Endometrial microvascular endothelial cells (primary cell): ENCODE data around the gene LRRTM2. TPM values are rescaled to one million over a fixed set of nuclear protein-coding genes. Genes with fewer than 3 reads are reported as not detected.

Experiments
- in situ Hi-C: cut with HindIII; loops from 2 replicates; pipeline ENCODE4 v1.10.0; 2017; ENCODE audit warnings: low sequenced_read_pairs, low pct_unique_long_range_greater_than_20kb; ENCODE audit errors: inconsistent ontology term
- total RNA-seq: library from RNA; depleted of rRNA; stranded (reverse); fragments of >200 nt; gene quantifications from one replicate; pipeline ENCODE4 v1.2.3, GENCODE V29; 2015; ENCODE audit errors: inconsistent ontology term

Gene LRRTM2
- total RNA-seq, 1 donor from 2014 or later: 1.0 TPM

DNA sequence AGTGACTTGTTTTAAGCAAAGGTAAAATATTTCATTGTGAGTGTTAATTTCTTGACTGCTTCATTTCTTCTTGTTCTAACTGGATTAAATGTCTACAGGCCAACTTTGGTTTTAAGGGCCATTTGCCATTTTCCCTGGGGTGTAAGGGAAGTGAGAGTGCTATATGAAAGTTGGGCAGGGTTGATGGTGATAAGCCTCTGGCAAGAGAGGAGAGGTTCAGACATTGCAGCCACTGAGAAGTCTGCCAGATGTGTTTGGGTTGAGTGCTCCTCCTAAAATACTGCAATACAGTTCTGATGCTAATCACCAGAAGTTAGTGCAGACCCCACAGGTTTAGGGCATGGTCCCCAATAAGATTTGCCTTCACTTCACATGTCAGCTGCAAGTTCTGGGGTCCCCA, 14.9 kb upstream of the LRRTM2 start:
- in situ Hi-C loops: no loop called here

DNA sequence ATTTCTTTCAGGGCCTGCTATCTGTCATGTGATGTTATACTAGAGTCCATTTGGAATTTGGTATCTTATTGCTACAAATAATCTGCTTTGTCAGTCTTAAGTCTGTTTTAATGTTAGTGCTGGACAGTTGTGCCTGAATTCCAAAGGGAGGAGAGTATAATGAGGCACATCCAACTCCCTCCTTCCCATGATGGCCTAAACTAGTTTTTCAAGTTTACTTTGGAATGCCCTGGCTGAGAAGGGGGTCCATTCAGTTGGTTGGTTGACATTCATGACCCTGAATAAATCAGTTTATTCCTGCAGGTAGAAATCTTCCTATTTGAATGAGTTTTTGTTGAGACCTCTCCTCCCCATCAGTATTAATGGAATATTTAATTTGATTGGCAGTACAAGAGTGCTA, 9.4 kb upstream of the LRRTM2 start:
- in situ Hi-C loops: no loop called here

DNA sequence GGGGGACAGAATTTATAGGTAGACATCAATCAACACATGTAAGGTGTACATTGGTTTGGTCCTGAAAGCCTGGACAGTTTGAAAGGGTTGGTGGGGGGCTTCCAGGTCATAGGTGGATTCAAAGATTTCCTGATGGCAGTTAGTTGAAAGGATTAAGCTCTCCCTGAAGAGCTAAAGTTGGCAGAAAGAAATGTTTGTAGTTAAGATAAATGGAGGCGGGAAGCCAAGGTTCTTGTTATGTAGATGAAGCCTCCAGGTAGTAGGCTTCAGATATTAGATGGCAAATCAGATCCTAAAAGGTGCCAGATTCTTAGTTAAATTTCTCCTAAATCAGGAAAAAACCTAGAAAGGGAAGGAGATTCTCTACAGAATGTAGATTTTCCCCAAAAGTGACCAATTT, 9.0 kb upstream of the LRRTM2 start:
- in situ Hi-C loops: no loop called here

DNA sequence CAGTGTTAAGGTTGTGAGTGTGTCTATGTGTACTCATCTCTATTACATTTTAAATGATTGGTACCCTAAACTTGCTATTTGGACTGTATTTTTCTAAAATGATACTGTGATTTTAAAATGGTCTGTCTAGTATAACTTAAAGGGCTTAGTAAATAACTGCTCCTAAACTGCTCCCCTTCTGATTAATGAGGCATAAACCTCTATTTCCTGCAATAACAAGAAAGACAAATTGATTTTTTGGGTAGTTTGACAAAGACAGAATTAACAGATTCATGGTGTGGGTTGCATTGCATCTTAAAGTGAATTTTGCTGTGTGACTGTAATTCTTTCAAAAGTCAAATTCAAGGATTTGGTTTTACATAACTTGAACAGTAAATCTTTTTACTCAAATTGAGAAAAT, 8.1 kb upstream of the LRRTM2 start:
- in situ Hi-C loops: no loop called here

DNA sequence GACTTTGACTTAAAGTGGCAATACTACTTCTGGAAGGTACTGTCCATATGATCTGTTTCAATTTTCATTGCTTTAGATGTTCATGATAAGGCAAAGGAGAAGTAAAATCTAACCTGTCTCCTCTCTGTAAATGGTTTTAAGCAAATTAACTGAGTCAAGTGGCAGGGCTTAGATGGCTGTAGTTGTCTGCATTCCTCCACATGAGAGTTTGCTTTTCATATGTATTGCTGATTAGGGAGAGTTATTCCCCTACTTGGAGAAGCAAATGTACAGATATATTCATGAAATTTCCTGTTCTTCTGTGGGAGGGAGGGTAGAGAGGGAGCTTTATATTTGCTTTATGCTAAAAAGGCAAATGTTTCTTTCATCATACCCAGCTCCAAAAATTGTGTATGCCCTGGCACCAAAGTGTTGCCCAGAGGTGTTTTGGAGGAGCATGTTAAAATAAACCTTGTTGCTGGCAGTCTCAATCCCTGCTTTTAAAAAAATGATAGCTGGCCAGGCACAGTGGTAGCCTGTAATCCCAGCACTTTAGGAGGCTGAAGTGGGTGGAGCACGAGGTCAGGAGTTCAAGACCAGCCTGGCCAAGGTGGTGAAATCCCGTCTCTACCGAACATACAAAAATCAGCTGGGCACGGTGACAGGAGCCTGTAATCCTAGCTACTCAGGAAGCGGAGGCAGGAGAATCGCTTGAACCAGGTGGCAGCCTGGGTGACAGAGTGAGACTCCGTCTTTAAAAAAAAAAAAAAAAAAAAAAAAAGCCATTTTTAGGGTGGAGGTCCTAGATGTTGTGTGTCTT, 3.5 kb upstream of the LRRTM2 start:
- in situ Hi-C loops: no loop called here

DNA sequence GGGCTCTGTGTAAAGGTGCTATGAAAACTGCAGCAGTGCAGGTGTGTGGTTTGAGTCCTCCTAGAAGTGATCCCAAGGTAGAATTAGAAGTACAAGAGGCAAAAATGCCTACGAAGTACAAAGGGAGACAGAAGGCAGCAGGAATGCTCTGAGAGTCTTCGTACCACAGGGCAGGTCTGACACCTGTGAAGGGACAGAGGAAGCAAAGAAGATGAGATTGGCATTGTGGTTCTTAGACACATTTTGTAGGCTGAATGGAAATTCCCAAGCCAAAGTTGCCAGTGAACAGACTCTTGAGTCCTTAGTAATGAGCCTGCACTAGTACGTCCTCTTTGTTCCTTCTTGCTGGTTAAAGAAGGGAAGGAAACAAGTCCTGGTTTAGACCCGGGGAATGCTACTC, 1.7 kb upstream of the LRRTM2 start:
- in situ Hi-C loops: no loop called here

DNA sequence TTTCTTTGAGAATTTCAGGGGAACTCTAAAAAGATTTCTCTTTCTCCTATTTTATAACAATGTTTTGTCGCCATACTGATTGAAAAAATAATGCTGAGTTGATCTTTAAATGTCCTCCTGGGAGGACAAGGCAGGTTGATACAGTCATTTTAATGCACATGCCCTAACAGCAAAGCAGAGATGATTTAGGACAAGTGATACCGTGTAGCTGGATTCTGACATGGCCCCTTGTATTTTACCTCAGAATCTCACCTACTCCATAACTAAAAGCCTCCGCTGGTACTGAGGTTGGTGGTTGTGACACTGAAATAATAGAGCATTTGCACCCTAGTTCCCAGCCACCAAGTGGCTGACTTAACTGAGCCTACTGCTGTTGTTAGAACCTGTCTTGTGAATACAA, 811 bp upstream of the LRRTM2 start:
- in situ Hi-C loops: no loop called here

DNA sequence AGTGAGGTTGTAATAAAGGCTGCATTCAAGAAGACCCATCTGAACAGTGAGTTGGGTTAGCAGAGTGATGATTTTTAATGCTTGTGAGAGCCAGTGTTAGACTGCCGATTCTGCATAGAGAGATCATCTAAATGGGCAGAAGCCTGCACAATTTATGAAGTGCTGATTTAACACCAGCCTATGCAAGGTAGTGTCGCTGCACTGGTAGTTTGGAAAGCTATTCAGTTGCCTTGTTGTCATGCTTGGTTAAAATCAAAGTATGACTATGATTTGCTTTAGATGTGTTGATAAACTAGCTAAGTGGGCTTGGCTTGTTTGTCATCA, 379 bp upstream of the LRRTM2 start:
- in situ Hi-C loops: no loop called here

DNA sequence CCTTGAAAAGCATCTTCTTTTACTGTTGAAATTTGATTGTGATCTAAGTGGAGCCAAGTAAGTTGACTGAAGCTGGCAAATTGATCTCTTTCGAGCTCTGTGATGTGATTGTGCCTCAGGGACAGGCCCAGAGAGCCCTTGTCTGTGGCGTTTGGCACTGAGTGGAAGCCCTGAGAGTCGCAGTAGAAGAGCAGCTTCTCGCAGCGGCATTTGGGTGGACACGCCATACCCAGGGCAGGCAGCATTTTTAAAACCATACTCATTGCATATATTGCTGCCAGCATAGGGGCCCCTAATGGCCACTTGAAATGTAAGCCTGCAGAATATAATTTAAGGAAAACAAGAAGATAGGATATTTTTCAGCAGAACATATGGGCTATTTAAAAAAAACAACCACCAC, 894 bp downstream of the LRRTM2 start:
- in situ Hi-C loops: no loop called here

DNA sequence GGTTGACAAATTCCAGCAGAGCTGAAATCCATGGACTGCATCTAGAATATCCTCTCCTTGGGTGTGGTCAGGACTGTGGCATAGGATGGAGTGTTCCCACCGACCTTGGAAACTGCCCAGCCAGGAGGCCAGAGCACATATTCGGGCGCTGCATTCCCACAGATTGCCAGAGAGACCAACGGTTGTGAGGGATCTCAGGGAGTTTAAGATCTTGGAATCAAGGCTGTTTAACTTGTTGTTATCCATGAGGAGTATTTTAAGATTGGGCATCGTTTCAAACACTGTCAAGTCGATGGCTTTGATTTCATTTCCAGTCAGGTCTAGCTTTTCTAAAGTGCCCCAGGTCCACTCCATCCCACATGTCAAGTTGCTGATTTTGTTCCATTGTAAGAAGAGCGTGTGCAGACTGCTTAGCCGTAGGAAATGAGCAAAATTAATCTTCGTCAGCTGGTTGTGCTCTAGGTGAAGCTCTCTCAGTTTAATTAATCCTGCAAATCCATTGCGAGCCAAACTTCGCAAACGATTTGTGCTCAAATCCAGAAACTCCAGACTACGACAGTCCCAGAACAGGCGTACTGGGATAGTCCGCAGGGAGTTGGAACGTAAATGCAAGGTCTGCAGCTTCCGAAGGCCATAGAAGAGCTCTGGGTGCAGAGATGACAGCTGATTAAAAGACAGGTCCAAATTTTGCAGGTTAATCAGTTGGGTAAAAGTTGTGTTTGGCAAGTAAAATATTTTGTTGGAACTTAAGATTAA, 1.5 kb downstream of the LRRTM2 start:
- in situ Hi-C loops: no loop called here

DNA sequence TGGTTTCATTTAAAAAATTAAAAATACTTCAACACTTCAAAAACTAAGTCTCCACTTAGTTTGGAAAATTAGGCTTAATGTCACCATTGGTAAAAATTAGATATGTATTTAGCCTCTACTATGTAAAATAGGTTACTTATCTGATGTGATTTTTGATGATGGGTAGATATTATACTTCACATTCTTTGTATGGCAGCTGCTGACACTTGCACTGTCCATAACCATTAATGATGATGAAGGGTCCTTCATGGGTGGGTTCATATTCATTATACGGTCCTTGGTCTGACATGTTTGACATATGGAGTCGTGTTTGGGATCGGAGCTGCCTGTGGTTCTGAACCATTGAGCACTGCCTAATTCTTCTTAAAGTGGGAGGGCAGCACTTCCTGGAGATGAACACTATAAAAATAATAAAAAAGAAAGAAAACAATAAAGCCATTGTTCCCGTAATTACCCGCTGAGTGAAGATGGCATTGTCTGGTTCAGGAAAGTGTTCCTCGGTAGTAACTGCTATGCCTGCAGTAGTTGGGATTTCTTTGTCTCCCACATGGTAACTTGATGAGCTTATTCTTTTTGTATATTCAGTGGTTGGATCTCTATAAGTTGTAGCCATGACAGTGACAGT, 2.2 kb downstream of the LRRTM2 start:
- in situ Hi-C loops: no loop called here

DNA sequence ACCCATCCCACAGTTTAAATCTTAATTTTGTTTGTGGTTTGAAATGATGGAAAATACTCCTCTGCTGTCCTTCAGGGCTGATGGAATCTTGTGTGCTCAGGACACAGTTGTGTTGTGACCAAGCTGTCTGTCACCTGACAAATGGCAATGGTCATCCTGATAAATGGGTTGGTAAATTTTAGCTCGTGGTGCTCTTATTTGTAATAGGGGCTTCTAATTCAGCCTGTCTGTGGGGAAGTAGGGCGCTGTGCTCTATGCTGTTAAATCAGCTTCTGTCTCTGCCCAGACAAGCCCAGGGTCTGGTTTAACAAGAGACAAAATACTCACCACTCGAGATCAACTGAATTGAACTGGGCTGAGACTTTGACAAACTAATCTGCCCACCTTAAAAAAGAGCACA, 4.5 kb downstream of the LRRTM2 start:
- in situ Hi-C loops: no loop called here

DNA sequence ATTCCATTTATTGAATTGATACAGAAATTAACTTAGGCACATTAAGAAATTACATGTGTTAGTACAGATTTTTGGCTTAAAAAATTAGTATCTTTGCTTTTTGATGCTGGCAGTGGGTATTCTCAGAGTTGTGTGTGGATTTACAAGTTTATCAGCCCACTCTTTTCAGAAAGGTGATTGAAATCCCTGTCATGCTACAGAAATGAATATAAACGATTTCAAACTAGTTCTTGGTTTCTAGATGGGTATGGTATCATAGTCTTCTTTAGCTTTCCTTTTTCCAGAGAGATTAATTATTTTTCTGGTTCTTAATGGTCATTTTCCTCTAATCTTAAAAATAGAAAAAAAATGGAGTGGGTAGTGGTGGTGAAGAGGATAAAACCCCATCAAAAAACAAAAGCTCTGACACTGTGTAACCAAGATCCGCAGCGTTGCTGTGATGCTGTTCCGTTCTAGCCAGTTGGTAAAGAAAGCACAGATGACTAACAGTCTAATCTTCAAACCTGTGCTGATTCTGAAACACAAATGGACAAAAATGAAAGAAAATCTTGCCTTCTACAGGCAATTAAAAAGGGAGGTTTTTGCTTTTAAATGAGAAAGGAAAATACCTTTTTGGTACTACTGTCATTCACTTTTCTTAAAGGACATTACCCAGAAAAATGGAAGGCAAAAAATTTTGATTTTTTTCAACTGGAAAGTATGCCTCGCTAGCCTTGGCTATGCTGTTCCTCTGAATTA, 5.2 kb downstream of the LRRTM2 start:
- in situ Hi-C loops: no loop called here

DNA sequence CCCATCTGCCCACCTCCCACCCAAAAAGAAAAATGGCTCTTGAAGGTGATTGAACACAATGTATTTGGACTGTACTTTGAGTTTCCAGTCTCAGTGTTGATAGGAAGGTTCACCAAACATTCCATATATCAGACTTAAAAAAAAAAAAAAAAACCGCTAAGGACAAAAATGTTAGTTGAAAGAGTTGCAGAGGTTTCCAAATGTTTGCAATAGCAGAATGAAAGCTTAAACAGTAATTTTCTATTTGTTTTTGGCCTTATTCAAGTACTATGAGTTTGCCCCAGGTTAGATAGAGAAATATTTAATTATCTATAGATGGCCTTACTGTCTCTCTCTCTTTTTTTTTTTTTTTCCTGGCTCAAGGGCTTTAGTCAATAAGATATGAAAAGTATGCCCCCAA, 6.1 kb downstream of the LRRTM2 start:
- in situ Hi-C loops: no loop called here

DNA sequence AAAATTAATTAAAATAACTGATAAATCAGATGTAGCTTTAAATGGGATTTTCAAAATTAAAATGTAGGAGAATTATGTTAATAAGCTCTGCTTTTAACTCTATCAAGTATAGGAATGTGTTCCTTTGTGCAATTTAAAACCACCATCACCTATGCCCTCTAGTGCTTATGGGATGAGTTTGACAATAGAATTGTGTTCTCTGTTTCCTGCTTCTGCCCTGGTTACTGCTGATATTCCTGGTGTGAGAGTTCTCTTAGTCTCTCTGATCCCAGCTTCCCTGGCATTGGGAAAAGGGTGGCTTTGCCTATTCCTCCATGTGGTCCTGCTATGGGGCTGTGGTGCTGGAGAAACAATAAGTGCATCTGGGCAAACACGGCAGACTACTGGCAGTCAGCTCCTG, 8.1 kb downstream of the LRRTM2 start:
- in situ Hi-C loops: no loop called here

DNA sequence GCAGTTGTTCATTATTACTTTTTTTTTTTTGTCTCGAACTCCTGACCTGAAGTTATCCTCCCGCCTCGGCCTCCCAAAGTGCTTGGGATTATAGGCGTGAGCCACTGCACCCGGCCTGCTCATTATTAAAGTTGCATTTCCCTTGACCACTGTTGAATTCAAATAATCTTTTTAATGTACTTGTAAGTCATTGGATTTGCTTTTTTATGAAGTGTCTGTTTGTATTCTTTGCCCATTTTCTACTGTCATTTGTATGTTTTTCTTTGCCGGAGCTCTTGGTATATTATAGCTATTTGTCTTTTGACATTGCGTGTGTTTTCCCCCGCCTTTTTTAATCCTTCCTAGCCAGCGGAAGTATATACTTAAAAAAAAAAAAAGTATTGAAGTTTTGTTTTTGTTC, 22.0 kb downstream of the LRRTM2 start:
- in situ Hi-C loops: no loop called here

DNA sequence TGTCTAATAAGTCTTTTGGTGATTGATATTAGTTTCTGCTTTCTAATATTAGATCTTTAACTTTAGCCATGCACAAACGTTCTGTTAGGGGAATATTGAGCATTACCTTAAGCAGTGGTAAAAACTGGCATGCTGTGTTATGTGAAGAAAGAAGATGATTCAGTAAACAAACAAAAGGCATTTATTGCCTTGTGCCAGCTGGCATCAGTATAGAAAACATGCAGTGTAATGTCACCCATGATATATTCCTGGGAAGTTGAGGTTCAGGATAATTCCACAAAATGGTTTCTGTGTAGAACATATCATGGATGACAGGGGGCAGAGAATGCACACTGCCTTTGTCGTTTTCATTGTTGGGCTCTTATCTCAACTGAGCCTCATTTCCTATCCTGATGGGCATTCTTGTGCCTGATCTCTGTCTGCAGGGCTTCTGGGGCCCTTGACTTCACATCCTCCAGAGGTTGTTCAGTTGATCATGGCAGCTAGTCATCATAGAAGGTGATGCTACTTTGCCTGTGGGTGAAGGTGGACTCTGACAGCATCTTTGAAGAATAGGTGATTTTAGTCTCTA, 24.2 kb downstream of the LRRTM2 start:
- in situ Hi-C loops: no loop called here

DNA sequence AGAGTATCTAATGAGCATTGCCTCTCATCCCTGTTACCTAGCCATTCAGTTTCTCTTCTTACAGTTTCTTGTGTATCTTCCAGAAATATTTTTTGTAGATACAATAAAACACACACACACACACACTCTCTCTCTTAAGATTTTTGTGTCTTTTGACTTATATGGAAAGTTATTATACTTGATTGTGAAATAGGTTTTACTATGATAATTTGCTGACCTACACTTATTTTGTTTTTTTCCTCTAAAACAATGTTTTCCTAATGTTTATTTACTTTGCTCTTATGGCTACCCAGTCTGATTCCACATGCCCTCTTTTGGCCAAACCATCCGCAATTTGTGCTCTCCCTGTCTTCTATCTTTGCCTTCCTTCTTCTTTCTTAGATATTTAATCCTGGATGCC, 25.3 kb downstream of the LRRTM2 start:
- in situ Hi-C loops: no loop called here

DNA sequence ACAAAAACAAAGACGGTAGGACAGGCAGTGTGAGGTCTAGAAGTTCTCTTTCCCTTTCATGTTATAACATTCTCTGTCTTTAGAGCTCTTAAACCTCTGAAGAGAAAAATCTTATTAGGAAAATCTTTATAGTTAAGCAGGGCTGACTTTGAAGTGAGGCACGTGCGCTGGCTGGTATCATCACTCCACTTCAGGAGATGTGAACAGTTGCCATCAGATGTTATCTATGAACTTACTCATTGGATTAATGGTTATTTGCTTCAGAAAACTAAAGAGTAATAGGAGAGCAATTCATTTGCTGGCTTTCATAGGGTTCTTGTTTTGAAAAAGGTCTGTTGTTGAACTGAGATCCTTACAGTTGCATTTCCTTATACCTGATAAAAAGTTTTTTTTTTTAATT, 25.7 kb downstream of the LRRTM2 start:
- in situ Hi-C loops: no loop called here
